Naive thymus-derived CD4-positive, alpha-beta T cell (primary cell): ENCODE data around the gene PRPF4. TPM values are rescaled to one million over a fixed set of nuclear protein-coding genes. Genes with fewer than 3 reads are reported as not detected.

Source experiments
- ATAC-seq: fragments of 150-1000 bp; cut with Tn5 transposase; 2 replicates; pipeline ENCODE4 v1.10.0; 2021; ENCODE audit warnings: mild to moderate bottlenecking, moderate library complexity
- CTCF ChIA-PET: fragments of 350-600 bp; sonication (Branson Sonifier 250); formaldehyde crosslinking; loops from one replicate; lab custom pipeline; 2021; ENCODE audit warnings: antibody characterized with exemption; lab: Charles Lee
- POLR2A ChIA-PET: fragments of 350-600 bp; sonication (Branson Sonifier 250); formaldehyde crosslinking; loops from one replicate; lab custom pipeline; 2021; ENCODE audit warnings: antibody characterized with exemption, inconsistent platforms; lab: Charles Lee
- DNase-seq, 9 donors: peaks; one replicate each; pipeline versions ENCODE4 v3.0.0 to v3.0.0-alpha.2; 2020 to 2022; ENCODE audit warnings: mixed read lengths in 1 of 9
- H3K27ac ChIP-seq: one replicate; pipeline ENCODE4 v1.7.0; 2013; ENCODE audit warnings: mild to moderate bottlenecking, low read depth, low read length, moderate library complexity
- H3K27me3 ChIP-seq, 2 donors: one replicate each; pipeline ENCODE4 v1.7.0; 2013; ENCODE audit warnings: low read length in 2 of 2, mild to moderate bottlenecking in 2 of 2, moderate library complexity in 2 of 2; ENCODE audit not compliant: control insufficient read depth in 2 of 2, insufficient read depth in 2 of 2
- H3K36me3 ChIP-seq, 3 experiments: 1 replicate in 2 of 3; 2 replicates in 1 of 3; pipeline ENCODE4 v1.7.0; 2013; ENCODE audit warnings: low read length in 3 of 3, mild to moderate bottlenecking in 3 of 3, moderate library complexity in 1 of 3; ENCODE audit not compliant: insufficient read depth in 3 of 3, control insufficient read depth in 2 of 3
- H3K4me1 ChIP-seq, 2 donors: one replicate each; pipeline ENCODE4 v1.7.0; 2013; ENCODE audit warnings: low read length in 2 of 2, mild to moderate bottlenecking in 2 of 2, moderate library complexity in 1 of 2; ENCODE audit not compliant: control insufficient read depth in 2 of 2, insufficient read depth in 2 of 2
- H3K4me3 ChIP-seq: 2 replicates; pipeline ENCODE4 v1.7.0; 2013; ENCODE audit warnings: mild to moderate bottlenecking, low read length
- H3K9me3 ChIP-seq, 3 experiments: 1 replicate in 2 of 3; 2 replicates in 1 of 3; pipeline ENCODE4 v1.7.0; 2013; ENCODE audit warnings: low read length in 3 of 3; ENCODE audit not compliant: control insufficient read depth in 2 of 3
- H3K27ac Mint-ChIP-seq, 9 donors: one replicate each; pipeline ENCODE4 v1.8.0; 2020 to 2022; ENCODE audit warnings: mixed read lengths in 9 of 9, mild to moderate bottlenecking in 8 of 9, moderate library complexity in 5 of 9, inconsistent platforms in 2 of 9
- H3K27me3 Mint-ChIP-seq, 5 donors: one replicate each; pipeline ENCODE4 v1.8.0; 2021 to 2022; ENCODE audit warnings: mixed read lengths in 5 of 5, mild to moderate bottlenecking in 1 of 5
- H3K36me3 Mint-ChIP-seq, 5 donors: one replicate each; pipeline ENCODE4 v1.8.0; 2020 to 2022; ENCODE audit warnings: mixed read lengths in 5 of 5, mild to moderate bottlenecking in 3 of 5, inconsistent platforms in 1 of 5
- H3K4me1 Mint-ChIP-seq, 7 donors: one replicate each; pipeline ENCODE4 v1.8.0; 2020 to 2022; ENCODE audit warnings: mixed read lengths in 7 of 7, mild to moderate bottlenecking in 3 of 7, inconsistent platforms in 1 of 7
- H3K4me3 Mint-ChIP-seq, 10 donors: one replicate each; pipeline ENCODE4 v1.8.0; 2020 to 2022; ENCODE audit warnings: mild to moderate bottlenecking in 10 of 10, mixed read lengths in 10 of 10, moderate library complexity in 6 of 10, inconsistent platforms in 2 of 10
- H3K9me3 Mint-ChIP-seq, 11 donors: one replicate each; pipeline ENCODE4 v1.8.0; 2020 to 2022; ENCODE audit warnings: mixed read lengths in 11 of 11, mild to moderate bottlenecking in 4 of 11, inconsistent platforms in 1 of 11, moderate library complexity in 1 of 11
- intact Hi-C, 2 donors: fragments of 100-400 bp; cut with micrococcal nuclease; formaldehyde crosslinking; loops; one replicate each; pipeline ENCODE4 v1.15.1; 2023
- polyA plus RNA-seq, 2 donors: library from polyadenylated mRNA; unstranded; fragments of 300-500 nt; fragmentation: Illumina TruSeq; gene quantifications; one replicate each; pipeline ENCODE4 v1.2.3, GENCODE V29; 2021
- total RNA-seq, 6 experiments: library from RNA in 5 of 6; stranded (reverse) in 5 of 6; gene quantifications; 1 replicate in 5 of 6; 2 replicates in 1 of 6; pipeline ENCODE4 v1.2.3 and lab custom pipeline; 2021 to 2026

PRPF4 gene
- total and polyA plus RNA-seq, 7 experiments from 2014 or later: 17.4 to 36.9 (median 22.0) TPM

- H3K9me3 ChIP-seq: no peaks in the 10 kb centered on the region
- no peaks in the 10 kb centered on the region for H3K9me3 Mint-ChIP-seq
- H3K4me3 Mint-ChIP-seq: no peak overlapping the region
- peaks cover 0 to 2% (median 0%) of the 10 kb centered on the region in 7 donors for H3K4me1 Mint-ChIP-seq
- ChIA-PET CTCF (no interaction called here), POLR2A (no interaction called here)
- no peaks in the 10 kb centered on the region for H3K4me1 ChIP-seq
- ATAC-seq (no peak), DNase-seq (no peak)
- H3K36me3 Mint-ChIP-seq: peaks cover 11 to 54% (median 32%) of the 10 kb centered on the region in 5 donors
- no peaks in the 10 kb centered on the region for H3K27me3 Mint-ChIP-seq
- intact Hi-C loops: no loop called here
- H3K27ac ChIP-seq: no peak overlapping the region
- H3K27ac Mint-ChIP-seq: no peak overlapping the region
- no peaks in the 10 kb centered on the region for H3K27me3 ChIP-seq
- H3K36me3 ChIP-seq: peaks cover 3 to 28% (median 4%) of the 10 kb centered on the region in 3 experiments
- H3K4me3 ChIP-seq: no peak overlapping the region
Observed at GRCh38 chr9:113261917-113262671, 13.4 kb upstream of the PRPF4 start.

GRCh38 chr9:113266174-113266573 lies 9.3 kb upstream of the PRPF4 start:
- H3K4me1 ChIP-seq: no peaks in the 10 kb centered on the region
- CTCF ChIA-PET: no interaction called here
- Mint-ChIP-seq H3K9me3 (peaks cover 0 to 2% (median 0%) of the 10 kb centered on the region in 11 donors), H3K4me1 (peaks cover 8 to 17% (median 12%) of the 10 kb centered on the region in 7 donors), H3K4me3 (no peak overlapping the region), H3K27me3 (no peaks in the 10 kb centered on the region), H3K27ac (no peak overlapping the region), H3K36me3 (peaks cover 12 to 42% (median 28%) of the 10 kb centered on the region in 5 donors)
- peaks cover 13 to 52% (median 19%) of the 10 kb centered on the region in 3 experiments for H3K36me3 ChIP-seq
- ATAC-seq: no peak
- POLR2A ChIA-PET: no interaction called here
- no peaks in the 10 kb centered on the region for H3K9me3 ChIP-seq
- no peak for DNase-seq
- no peaks in the 10 kb centered on the region for H3K27me3 ChIP-seq
- H3K27ac ChIP-seq: no peak overlapping the region
- H3K4me3 ChIP-seq: no peak overlapping the region
- intact Hi-C loops: no loop called here

- Mint-ChIP-seq H3K9me3 (peaks cover 0 to 2% (median 0%) of the 10 kb centered on the region in 11 donors), H3K27me3 (no peaks in the 10 kb centered on the region), H3K4me1 (peaks cover 8 to 22% (median 13%) of the 10 kb centered on the region in 7 donors), H3K27ac (peak overlapping the region in 6 of 9 donors; percentile 28 to 75 (median 68)), H3K4me3 (no peak overlapping the region), H3K36me3 (peaks cover 14 to 38% (median 22%) of the 10 kb centered on the region in 5 donors)
- no peaks in the 10 kb centered on the region for H3K27me3 ChIP-seq
- DNase-seq (no peak), ATAC-seq (no peak)
- peaks cover 20 to 67% (median 32%) of the 10 kb centered on the region in 3 experiments for H3K36me3 ChIP-seq
- intact Hi-C loops: no loop called here
- no peaks in the 10 kb centered on the region for H3K9me3 ChIP-seq
- H3K4me1 ChIP-seq: no peaks in the 10 kb centered on the region
- CTCF ChIA-PET: no interaction called here
- H3K4me3 ChIP-seq: no peak overlapping the region
- no peak overlapping the region for H3K27ac ChIP-seq
- POLR2A ChIA-PET: interaction anchor here (0.6 kb wide), 1 partner anchor 8 kb away, joined by 3 read pairs; no protein-coding TSS in a partner anchor
Observed at GRCh38 chr9:113267911-113268566, 7.4 kb upstream of the PRPF4 start.

DNA sequence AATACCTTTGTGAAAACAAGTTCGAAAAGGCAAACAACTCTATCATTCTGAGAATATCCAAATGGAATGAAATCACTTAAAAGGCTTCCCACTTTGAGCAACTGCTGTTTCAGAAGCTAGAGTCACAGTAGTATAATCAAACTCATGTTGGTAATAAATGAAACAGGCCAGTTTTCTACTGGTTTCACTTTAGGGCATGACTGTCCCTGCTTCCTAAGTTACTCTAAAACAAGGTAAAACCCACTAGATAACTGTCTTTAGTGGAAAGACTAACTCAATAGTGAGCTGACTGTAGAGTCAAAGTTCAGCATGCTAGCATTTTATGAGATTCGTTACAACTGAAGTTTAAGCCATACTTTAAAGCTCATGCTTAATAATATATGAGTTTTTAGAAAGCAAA lies 6.1 kb upstream of the PRPF4 start:
- H3K4me1 ChIP-seq: peaks cover 0 to 5% of the 10 kb centered on the region in 2 donors
- peaks cover 0 to 2% (median 0%) of the 10 kb centered on the region in 11 donors for H3K9me3 Mint-ChIP-seq
- no peaks in the 10 kb centered on the region for H3K27me3 Mint-ChIP-seq
- no peaks in the 10 kb centered on the region for H3K9me3 ChIP-seq
- no peak overlapping the region for H3K4me3 ChIP-seq
- no peak overlapping the region for H3K4me3 Mint-ChIP-seq
- ChIA-PET POLR2A (interaction anchor here (0.5 kb wide), 1 partner anchor 375 kb away, joined by 4 read pairs; no protein-coding TSS in a partner anchor), CTCF (no interaction called here)
- no peak overlapping the region for H3K27ac ChIP-seq
- peak overlapping the region in 3 of 9 donors; percentile 5 to 81 (median 58) for H3K27ac Mint-ChIP-seq
- H3K36me3 ChIP-seq: peaks cover 20 to 71% (median 34%) of the 10 kb centered on the region in 3 experiments
- peaks cover 16 to 38% (median 24%) of the 10 kb centered on the region in 5 donors for H3K36me3 Mint-ChIP-seq
- intact Hi-C loops: no loop called here
- no peaks in the 10 kb centered on the region for H3K27me3 ChIP-seq
- ATAC-seq: no peak
- no peak for DNase-seq
- peaks cover 10 to 27% (median 23%) of the 10 kb centered on the region in 7 donors for H3K4me1 Mint-ChIP-seq

- no peaks in the 10 kb centered on the region for H3K27me3 ChIP-seq
- no peak for ATAC-seq
Observed at GRCh38 chr9:113269871-113270270, 5.6 kb upstream of the PRPF4 start.

GRCh38 chr9:113274474-113275156 lies 843 bp upstream of the PRPF4 start:
- DNase-seq (peak in 7 of 9 donors; percentile 42 to 63 (median 60)), ATAC-seq (peak; percentile 47)
- Mint-ChIP-seq H3K27ac (no peak overlapping the region), H3K4me3 (no peak overlapping the region), H3K36me3 (peaks cover 12 to 38% (median 26%) of the 10 kb centered on the region in 5 donors), H3K27me3 (no peaks in the 10 kb centered on the region), H3K4me1 (peaks cover 12 to 41% (median 30%) of the 10 kb centered on the region in 7 donors), H3K9me3 (peaks cover 0 to 2% (median 0%) of the 10 kb centered on the region in 11 donors)
- no peaks in the 10 kb centered on the region for H3K9me3 ChIP-seq
- CTCF ChIA-PET: interaction anchor here (0.7 to 4.4 kb wide), 21 partner anchors 13 to 383 kb away, joined by 3 to 48 read pairs (median 5); partner anchors contain the start of genes ALAD, C9orf43, POLE3 and WDR31
- peaks cover 17 to 48% (median 27%) of the 10 kb centered on the region in 3 experiments for H3K36me3 ChIP-seq
- peak overlapping the region; percentile 98 for H3K27ac ChIP-seq
- H3K4me1 ChIP-seq: peaks cover 8 to 16% of the 10 kb centered on the region in 2 donors
- no peaks in the 10 kb centered on the region for H3K27me3 ChIP-seq
- peak overlapping the region; percentile 87 for H3K4me3 ChIP-seq
- POLR2A ChIA-PET: interaction anchor here (0.6 to 4.7 kb wide), 11 partner anchors 52 to 1644 kb away, joined by 3 to 29 read pairs (median 3); partner anchors contain the start of genes ALAD, C9orf43, DNAJC25 and POLE3
- intact Hi-C loops: loop anchor here (1.0 to 5.0 kb wide), 20 partner anchors 35 to 1792 kb away; partner anchors contain the start of genes ALAD (in 2 of the 2), C9orf43 (in 2 of the 2), FKBP15 (in 2 of the 2) and POLE3 (in 2 of the 2)

More at GRCh38 chr9:113269871-113270270, 5.6 kb upstream of the PRPF4 start:
- Mint-ChIP-seq H3K9me3 (peaks cover 0 to 2% (median 0%) of the 10 kb centered on the region in 11 donors), H3K36me3 (peaks cover 16 to 36% (median 24%) of the 10 kb centered on the region in 5 donors), H3K4me3 (no peak overlapping the region), H3K27ac (peak overlapping the region in 3 of 9 donors; percentile 42 to 81 (median 58)), H3K4me1 (peaks cover 10 to 27% (median 23%) of the 10 kb centered on the region in 7 donors), H3K27me3 (no peaks in the 10 kb centered on the region)
- ChIA-PET POLR2A (interaction anchor here (0.5 kb wide), 1 partner anchor 374 kb away, joined by 4 read pairs; no protein-coding TSS in a partner anchor), CTCF (no interaction called here)
- Histone ChIP-seq H3K4me3 (no peak overlapping the region), H3K9me3 (no peaks in the 10 kb centered on the region), H3K36me3 (peaks cover 20 to 71% (median 34%) of the 10 kb centered on the region in 3 experiments), H3K4me1 (peaks cover 0 to 8% of the 10 kb centered on the region in 2 donors), H3K27ac (peak overlapping the region; percentile 4)
- no peak for DNase-seq
- intact Hi-C loops: loop anchor here in 1 of 2 donors (5.0 kb wide), 1 partner anchor 607 kb away; the partner anchor contains the start of gene ZNF618
